Uterus (tissue), 2 donors: ENCODE results near the gene SPTLC1.

Experiments
- CTCF ChIP-seq, 4 experiments: fragments of 200-600 bp in 2 of 4; fragments of 450-650 bp in 2 of 4; sonication (generic) in 2 of 4; IDR thresholded peaks; one replicate each; pipeline ENCODE4 v1.5.1; 2016 to 2019; ENCODE audit warnings: antibody characterized with exemption in 4 of 4, mild to moderate bottlenecking in 2 of 4, moderate library complexity in 1 of 4
- POLR2A ChIP-seq, 2 donors: fragments of 450-650 bp; IDR thresholded peaks; one replicate each; pipeline ENCODE4 v1.6.1; 2016; ENCODE audit warnings: antibody characterized with exemption in 2 of 2, mild to moderate bottlenecking in 1 of 2, moderate library complexity in 1 of 2

- TF ChIP-seq POLR2A (IDR thresholded peaks at IDR 0.05), result no peak
- TF ChIP-seq CTCF (IDR thresholded peaks at IDR 0.05), result no peak
Measured at GRCh38 chr9:92001244-92001643, 114.0 kb downstream of the SPTLC1 start.
